HG03103 (cell line): ENCODE results near the gene PKNOX1.
A peak's percentile ranks its signal among the peaks of the same experiment; 100 is the strongest.
"Not testable (repeated sequence)": the region's sequence is repeated elsewhere in the genome, so short reads cannot be mapped to it uniquely, and the experiment has no call there.

Experiments used
- ATAC-seq: cut with Tn5 transposase; IDR thresholded peaks from one replicate; pipeline ENCODE4 v1.9.1; 2021; ENCODE audit warnings: low read depth; ENCODE audit not compliant: unreplicated experiment

The PKNOX1 gene, protein sequence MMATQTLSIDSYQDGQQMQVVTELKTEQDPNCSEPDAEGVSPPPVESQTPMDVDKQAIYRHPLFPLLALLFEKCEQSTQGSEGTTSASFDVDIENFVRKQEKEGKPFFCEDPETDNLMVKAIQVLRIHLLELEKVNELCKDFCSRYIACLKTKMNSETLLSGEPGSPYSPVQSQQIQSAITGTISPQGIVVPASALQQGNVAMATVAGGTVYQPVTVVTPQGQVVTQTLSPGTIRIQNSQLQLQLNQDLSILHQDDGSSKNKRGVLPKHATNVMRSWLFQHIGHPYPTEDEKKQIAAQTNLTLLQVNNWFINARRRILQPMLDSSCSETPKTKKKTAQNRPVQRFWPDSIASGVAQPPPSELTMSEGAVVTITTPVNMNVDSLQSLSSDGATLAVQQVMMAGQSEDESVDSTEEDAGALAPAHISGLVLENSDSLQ

DNA sequence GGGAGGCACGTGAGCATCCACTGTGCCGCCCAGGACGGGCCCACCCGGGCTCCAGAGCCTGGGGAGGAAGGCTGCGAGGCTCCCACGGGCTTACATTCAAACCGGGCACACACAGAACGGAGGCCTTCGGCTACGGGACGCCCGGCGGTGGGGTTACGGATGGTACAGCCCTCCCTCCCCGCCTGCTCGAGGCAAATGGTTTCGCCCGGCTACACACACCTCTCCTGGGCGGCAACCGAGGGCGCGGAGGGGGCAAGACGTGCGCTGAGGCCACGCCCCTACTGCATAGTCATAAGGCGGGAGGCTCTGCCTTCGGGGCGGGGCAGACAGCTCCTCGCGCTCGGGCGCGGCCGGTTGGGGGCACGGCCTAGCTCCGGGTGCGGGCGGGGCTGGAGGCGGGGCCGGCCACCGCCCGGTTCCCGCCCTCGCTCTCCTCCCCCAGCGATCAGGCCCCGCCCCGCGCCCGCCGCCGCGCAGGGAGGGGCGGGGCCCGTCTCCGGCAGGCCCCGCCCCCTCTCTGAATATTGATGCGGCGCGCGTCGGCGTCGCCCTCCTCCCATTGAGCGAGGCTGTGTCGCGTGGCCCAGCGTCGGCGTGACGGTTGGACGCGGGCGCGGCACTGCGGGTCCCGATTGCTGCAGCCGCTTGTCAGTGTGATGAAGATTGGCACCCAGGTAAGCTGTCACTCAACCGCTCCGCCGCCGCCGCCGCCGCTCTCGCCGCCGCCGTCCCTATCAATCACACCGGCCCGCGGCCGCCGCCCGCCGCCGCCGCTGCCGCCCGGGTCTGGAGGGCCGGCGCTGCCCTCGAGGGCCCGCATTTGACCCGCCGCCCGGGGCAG is at the start of gene PKNOX1:
TSS of gene PKNOX1 (plus strand) at position 572 of the 841 bp plus-strand sequence. CDS start 29,820 bp downstream, outside the sequence.
- peak; percentile 81 for ATAC-seq

DNA sequence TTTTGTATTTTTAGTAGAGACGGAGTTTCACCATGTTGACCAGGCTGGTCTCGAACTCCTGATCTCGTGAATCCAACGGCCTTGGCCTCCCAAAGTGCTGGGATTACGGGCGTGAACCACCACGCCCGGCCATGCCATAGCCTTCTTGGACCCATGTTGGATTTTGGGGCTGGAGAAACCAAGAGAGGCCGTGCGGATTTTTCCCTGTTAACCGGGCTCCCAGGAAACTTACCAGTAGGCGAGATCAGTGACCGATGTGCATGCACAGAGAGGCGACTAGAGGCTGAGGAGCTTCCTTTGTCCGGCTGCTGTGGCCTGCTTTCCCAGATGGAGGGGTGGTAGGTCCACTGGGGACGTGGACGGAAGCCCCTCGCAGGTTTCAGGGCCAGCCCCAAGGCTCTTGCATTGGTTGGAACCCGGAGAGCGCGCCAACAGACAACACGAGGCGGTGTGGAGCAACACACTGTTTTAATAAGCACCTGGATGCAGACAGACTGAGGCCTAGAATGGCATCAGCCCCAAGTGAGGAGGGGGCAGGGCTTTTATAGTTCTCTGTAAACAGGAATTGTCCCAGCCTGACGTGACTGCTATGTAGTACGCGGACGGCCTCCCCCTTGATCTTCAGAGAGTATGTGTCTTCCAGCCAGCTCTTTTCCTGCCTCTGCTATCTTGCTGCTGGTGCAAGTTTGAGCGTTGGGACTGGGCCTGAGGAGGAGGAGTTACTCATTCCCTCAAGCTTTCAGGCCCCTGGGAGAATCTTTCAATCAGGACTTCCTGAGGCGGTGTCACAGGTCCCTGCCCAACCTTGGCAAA is 49.0 kb upstream of the PKNOX1 start, which contains the start of gene ERVH48-1:
TSS of gene ERVH48-1 (minus strand) at position 517 of the 813 bp plus-strand sequence. CDS start 6,624 bp downstream, outside the sequence.
- ATAC-seq, result no peak

DNA sequence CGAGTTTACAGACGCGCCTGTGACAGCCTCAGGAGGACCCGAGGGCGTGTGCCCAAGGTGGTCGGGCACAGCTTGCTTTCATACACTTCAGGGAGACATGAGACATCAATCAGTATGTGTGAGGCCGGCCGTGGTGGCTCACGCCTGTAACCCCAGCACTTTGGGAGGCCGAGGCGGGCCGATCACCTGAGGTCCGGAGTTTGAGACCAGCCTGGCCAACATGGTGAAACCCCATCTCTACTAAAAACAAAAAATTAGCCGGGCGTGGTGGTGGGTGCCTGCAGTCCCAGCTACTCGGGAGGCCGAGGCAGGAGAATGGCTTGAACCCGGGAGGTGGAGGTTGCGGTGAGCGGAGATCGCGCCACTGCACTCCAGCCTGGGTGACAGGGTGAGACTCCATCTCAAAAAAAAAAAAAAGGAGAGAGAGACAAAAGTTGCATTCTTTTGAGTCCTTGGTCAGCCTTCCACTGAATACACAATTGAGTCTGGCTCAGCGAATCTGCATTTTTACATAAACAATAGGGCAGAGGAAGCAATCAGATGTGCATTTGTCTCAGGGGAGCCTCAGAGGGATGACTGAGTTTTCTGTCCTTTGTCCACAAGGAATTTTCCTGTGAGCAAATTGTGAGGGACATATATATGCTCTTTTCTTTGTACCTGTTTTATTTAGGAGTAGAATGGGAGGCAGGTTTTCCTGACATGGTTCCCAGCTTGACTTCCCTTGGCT is 46.7 kb upstream of the PKNOX1 start:
- not testable (repeated sequence) for ATAC-seq

DNA sequence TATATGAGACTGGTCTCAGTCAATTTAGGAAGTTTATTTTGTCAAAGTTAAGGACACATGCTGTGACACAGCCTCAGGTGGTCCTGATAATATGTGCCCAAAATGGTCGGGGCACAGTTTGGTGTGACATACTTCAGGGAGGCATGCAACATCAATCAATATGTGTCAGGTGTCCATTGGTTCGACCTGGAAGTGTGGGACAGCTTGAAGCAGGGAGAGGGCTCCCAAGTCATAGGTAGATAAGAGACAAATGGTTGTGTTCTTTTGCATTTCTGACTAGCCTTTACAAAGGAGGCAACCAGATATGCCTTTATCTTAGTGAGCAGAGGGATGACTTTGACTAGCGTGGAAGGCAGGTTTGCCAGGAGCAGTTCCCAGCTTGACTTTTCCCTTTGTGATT is 44.4 kb upstream of the PKNOX1 start:
- ATAC-seq, result no peak

DNA sequence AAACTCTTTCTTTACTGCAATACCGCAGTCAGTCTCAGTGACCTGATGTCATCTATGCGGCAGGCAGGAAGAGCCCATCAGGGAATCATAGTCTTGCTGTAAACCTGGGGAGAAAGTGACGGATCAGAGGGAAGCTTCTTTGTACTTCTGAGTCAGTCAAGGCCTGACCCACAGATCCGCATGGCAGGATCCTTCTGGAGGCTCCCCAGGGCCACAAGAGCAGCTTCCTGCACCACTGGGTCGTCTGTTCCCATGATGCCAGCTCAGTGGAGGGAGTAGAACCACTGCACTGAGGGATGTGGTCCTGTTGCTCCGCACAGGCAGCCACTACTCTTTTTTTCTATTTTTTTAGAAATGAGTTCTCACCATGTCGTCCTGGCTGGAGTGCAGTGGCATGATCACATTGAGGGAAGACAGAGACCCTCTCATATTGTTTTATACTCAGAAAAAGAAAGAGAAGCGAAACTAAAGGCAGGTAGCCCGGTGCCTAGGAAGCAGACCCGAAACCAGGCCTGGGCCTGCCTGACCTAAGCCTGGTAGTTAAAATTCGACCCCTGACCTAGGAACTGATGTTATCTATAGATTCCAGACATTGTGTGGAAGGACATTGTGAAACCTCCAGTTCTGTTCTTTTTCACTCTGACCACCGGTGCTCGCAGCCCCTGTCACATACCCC is 42.7 kb upstream of the PKNOX1 start:
- ATAC-seq, result no peak

DNA sequence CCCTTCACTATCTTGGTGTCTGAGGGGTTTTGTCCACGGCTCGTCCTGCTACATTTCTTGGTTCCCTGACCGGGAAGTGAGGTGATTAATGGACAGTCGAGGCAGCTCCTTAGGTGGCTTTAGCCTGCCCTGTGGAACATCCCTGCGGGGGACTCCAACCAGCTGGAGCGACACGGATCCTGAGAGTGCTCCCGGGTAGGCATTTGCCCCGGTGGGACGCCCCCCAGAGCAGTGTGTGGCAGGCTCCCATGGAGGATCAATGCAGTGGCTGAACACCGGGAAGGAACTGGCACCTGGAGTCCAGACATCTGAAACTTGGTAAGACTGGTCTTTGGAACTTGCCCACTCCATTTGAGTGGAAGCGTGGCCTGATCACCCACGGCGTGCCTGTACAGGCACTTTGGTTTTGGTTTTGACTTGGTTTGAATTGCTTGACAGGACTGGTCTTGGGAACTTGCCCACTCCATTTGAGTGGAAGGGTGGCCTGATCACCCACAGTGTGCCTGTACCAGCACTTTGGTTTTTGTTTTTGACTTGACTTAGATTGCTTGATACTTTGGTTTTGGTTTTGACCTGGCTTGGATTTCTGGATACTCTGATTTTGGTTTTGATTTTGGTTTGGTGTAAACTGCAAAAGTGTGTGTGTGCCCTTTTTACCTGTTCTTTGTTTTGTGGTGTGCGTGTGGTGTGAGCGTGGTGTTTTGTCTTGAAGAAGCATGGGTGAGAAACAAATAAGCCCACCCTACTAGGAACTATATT is 41.8 kb upstream of the PKNOX1 start:
- not testable (repeated sequence) for ATAC-seq

DNA sequence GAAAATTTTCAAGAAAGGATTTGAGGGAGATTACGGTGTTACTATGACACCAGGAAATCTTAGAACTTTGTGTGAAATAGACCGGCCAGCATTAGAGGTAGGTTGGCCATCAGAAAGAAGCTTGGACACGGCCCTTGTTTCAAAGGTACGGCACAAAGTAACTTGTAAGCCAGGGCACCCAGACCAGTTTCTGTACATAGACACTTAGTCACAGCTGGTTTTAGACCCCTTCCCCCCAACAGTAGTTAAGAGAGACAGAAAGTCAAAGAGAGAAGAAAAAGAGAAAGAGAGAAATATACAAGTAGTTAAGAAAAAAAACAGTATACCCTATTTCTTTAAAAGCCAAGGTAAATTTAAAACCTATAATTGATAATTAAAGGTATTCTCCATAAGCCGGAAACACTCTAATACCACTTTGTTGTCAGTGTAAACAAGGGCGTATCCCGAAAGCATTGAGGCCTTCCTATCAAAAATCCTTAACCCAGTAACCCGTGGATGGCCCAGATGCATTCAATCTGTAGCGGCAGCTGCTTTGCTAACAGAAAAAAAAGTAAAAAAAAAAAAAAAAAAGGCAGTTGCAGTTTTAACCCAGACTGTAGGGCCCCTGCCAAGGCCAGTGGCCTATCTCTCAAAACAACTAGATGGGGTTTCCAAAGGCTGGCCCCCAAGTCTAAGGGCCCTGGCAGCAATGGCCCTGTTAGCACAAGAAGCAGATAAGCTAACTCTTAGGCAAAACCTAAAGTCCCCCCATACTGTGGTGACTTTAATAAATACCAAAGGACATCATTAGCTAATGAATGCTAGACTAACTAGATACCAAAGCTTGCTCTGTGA is 41.0 kb upstream of the PKNOX1 start:
- not testable (repeated sequence) for ATAC-seq

DNA sequence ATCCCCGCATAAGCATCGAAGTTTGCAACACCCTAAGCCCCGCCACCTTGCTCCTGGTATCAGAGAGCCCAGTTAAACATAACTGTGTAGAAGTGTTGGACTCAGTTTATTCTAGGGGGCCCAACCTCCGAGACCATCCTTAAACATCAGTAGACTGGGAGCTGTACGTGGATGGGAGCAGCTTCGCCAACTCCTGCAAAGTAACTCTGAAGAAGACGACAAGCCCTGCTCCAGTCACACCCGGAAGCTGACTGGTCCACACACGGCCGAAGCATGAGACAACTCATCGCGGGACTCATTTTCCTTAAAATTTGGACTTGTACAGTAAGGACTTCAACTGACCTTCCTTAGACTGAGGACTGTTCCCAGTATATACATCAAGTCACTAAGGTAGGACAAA is 40.4 kb upstream of the PKNOX1 start:
- ATAC-seq, result not testable (repeated sequence)

DNA sequence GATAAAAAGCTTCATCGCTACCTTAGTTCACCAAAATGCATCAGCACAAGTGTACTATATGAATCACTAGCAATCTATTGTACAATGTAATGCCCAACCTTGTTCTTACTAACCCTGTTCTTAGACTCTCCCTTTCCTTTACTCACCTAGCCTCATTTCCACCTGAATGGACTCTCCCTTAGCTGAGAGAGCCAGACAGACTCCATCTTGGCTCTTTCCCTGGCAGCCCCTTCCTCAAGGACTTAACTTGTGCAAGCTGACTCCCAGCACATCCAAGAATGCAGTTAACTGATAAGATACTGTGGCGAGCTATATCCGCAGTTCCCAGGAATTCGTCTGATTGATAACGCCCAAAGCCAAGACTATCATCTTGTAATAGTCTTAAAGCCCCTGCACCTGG is 38.0 kb upstream of the PKNOX1 start:
- not testable (repeated sequence) for ATAC-seq

DNA sequence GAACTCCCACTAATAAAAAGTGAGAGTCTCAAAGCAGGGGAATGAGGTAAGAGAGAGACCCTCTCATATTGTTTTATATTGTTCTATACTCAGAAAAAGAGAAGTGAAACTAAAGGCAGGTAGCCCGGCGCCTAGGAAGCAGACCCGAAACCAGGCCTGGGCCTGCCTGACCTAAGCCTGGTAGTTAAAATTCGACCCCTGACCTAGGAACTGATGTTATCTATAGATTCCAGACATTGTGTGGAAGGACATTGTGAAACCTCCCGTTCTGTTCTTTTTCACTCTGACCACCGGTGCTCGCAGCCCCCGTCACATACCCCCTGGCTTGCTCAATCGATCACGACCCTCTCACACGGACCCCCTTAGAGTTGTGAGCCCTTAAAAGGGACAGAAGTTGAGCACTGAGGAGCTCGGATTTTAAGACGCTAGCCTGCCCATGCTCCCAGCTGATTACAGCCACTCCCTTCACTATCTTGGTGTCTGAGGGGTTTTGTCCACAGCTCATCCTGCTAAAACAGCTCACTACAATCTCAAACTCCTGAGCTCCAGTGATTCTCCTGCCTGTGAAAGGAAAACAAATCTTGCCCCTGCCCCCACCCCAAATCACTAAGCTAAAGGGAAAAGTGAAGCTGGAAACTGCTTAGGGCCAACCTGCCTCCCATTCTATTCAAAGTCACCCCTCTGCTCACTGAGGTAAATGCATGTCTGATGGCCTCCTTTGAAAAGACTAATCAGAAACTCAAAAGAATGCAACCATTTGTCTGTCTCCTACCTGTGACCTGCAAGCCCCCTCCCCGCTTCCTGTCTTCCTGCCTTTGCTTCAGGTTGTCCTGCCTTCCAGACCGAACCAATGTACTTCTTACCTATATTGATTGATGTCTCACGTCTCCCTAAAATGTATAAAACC is 37.1 kb upstream of the PKNOX1 start:
- not testable (repeated sequence) for ATAC-seq

DNA sequence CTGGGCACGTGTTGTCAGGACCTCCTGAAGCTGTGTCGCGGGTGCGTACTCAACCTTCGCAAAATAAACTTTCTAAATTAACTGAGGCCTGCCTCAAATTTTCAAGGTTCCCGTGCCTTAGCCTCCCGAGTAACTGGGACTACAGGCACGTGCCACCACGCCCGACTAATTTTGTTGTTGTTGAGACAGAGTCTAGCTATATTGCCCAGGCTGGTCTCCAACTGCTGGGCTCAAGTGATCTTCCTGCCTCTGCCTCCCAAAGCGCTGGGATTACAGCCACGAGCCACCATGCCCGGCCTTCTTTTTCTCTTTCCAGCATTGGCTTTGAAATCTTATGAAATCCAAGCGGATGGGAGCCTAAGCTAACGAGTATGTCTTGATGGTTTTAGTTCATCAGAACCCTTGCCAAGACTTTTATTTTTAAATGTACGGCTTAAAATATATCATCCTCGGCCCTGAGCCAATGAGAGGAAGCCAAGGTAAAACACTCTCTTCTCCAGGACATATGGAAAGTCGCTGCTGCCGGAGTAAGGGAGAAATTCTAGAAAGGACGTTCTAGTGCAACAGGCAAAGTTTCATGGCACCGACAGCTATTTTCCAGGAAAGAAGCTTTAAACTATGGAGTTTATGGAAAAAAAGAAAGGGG is 36.3 kb upstream of the PKNOX1 start:
- ATAC-seq, result no peak

DNA sequence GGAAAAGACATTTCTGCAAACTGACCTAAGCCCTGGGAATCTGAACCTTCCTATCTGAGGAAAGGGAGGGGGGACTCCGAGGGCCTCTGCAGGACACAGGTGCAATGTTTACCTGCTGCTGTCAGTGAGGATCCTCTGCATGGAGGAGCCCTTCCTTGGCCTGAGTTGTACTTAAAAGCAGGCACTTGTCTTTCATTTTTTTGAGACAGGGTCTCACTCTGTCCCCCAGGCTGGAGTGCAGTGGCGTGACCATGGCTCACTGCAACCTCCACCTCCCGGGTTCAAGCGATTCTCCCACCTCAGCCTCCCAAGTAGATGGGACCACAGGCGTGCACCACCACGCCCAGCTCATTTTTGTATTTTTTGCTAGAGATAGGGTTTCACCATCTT is 35.8 kb upstream of the PKNOX1 start:
- ATAC-seq, result not testable (repeated sequence)

DNA sequence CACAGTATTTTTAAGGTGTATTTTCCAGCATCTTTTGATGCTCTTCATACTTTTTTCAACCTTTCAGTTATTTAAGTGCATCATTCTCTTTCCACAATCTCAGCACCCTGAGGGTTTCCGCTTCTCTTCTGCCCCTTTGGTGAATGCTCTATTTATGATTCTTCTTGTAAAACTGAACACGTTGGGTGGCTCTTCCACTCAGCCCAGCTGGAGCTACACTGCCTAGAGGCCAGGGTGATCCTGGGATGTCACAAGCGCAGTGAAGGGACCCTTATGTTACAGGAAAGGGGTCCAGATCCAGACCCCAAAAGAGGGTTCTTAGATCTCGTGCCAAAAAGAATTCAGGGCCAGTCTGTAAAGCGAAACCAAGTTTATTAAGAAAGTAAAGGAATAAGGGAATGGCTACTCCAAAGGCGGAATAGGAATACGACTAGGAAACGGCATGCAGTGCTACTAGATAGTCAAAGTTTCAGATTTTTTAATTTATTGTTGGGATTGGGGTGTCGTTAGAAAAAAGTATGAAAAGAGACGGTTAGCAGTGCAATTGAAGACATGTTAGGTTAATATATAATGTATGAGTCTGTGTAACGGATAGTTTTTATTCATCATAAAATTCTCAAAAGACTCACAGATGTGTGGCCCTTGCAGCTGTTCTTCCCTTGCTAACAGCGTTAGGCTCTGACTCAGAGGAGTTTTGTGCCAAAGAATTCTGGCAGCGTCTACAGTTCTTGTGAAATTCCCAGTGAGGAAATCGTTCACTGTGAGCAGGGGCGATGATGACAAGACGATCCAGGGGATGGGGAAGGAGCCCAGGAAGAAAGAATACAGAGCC is 34.6 kb upstream of the PKNOX1 start:
- ATAC-seq, result no peak

DNA sequence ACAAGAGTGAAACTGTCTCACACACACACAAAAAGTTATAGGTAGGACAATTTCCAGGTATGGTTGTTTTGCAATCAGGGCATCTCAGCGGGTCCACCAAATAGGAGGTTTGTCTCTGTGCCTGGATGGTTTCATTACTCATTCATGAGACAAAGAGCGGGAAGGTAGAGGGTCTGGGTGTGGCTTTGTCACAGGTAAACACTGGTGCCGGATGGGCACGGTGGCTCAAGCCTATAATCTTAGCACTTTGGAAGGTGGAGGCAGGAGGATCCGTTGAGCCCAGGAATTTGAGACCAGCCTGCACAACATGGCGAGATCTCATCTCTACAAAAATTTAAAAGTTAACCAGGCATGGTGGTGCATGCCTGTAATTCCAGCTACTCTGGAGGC is 32.7 kb upstream of the PKNOX1 start:
- ATAC-seq, result no peak

DNA sequence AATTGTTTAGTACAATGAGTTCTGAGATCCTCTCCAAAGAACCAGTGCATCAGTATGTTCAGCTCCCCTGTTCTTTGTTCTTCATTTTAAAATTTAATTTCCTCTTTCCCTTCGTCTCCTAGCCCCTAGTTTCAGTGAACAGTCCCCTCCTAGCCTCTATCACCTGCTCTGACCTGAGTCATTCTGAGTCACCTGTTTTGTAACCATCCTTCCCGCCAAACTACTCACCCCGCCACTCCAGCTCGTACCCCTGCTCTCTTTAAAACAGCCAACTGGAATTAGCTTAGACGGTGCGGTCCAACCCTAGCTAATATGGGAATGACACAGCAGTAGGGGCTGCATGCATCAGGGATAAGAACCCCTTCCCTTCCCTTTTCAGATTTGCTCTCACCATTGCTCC is 32.1 kb upstream of the PKNOX1 start:
- ATAC-seq, result no peak
